ENCODE data around the gene CD52. TPM values are rescaled to one million over a fixed set of nuclear protein-coding genes. Genes with fewer than 3 reads are reported as not detected.

The CD52 gene
- total and polyA plus RNA-seq, 2 of the 13 experiments (the other 11 are each of a cell fraction or from before 2014, with no cell fraction given) = 0.32 TPM; not detected in 1

DNA sequence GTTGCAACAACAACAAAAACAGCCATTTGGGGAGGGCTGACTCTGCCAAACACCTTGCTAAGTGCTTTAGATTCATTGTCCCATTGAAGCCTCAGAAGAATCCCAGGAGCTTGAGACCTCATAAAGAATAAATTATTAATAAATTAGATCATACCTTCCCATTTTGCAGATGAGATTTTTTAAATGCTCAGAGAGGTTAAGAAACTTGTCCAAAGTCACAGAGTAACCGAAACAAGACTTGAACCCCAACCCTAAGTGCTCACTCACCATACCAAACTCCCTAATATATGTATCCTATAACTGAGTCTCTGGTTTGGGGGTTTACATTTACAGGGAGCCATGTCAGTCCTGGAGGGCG, 32.6 kb downstream of the CD52 start (continued):
- TF ChIP-seq ZNF761 (CRISPR knock-in tag; conservative IDR thresholded peaks at IDR 0.05) (no peak), ZC3H4 (CRISPR knock-in tag; IDR thresholded peaks at IDR 0.05; ENCODE audit: borderline replicate concordance) (no peak), PHF20 (CRISPR knock-in tag; IDR thresholded peaks at IDR 0.05) (no peak), ZNF230 (CRISPR knock-in tag; IDR thresholded peaks at IDR 0.05) (no peak), ZNF749 (CRISPR knock-in tag; IDR thresholded peaks at IDR 0.05; ENCODE audit: borderline replicate concordance) (no peak), NCOA1 (CRISPR knock-in tag; IDR thresholded peaks at IDR 0.05) (peak; percentile 78; the same call in 1 of the 2 replicates), NKX3-1 (CRISPR knock-in tag; IDR thresholded peaks at IDR 0.05) (0 out of 2 replicates have a peak, but pooled peaks have one; percentile 11), SSRP1 (CRISPR knock-in tag; IDR thresholded peaks at IDR 0.05) (no peak), CHD4 (IDR thresholded peaks at IDR 0.05; ENCODE audit: borderline replicate concordance, low read length) (0 out of 2 replicates have a peak, but pooled peaks have one; percentile 49), ISL2 (CRISPR knock-in tag; IDR thresholded peaks at IDR 0.05) (no peak), STAG1 (CRISPR knock-in tag; IDR thresholded peaks at IDR 0.05) (0 out of 2 replicates have a peak, but pooled peaks have one; percentile 0)
- TF ChIP-seq, protein P1, sequence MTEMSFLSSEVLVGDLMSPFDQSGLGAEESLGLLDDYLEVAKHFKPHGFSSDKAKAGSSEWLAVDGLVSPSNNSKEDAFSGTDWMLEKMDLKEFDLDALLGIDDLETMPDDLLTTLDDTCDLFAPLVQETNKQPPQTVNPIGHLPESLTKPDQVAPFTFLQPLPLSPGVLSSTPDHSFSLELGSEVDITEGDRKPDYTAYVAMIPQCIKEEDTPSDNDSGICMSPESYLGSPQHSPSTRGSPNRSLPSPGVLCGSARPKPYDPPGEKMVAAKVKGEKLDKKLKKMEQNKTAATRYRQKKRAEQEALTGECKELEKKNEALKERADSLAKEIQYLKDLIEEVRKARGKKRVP (CRISPR knock-in tag; IDR thresholded peaks at IDR 0.05) = no peak
- TF ChIP-seq, protein P2, sequence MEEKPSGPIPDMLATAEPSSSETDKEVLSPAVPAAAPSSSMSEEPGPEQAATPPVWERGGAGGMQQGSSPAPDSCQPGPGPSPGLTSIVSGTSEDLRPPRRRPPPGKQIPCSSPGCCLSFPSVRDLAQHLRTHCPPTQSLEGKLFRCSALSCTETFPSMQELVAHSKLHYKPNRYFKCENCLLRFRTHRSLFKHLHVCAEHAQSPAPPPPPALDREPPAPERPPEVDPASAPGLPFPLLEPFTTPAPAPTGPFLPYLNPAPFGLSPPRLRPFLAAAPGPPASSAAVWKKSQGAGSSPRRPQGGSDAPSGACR (CRISPR knock-in tag; IDR thresholded peaks at IDR 0.05) = peak; percentile 43; the same call in 1 of the 2 replicates
- TF ChIP-seq, protein P3, sequence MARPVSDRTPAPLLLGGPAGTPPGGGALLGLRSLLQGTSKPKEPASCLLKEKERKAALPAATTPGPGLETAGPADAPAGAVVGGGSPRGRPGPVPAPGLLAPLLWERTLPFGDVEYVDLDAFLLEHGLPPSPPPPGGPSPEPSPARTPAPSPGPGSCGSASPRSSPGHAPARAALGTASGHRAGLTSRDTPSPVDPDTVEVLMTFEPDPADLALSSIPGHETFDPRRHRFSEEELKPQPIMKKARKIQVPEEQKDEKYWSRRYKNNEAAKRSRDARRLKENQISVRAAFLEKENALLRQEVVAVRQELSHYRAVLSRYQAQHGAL (CRISPR knock-in tag; IDR thresholded peaks at IDR 0.05; ENCODE audit: not compliant biosample characterization) = no peak
- TF ChIP-seq, protein P4, sequence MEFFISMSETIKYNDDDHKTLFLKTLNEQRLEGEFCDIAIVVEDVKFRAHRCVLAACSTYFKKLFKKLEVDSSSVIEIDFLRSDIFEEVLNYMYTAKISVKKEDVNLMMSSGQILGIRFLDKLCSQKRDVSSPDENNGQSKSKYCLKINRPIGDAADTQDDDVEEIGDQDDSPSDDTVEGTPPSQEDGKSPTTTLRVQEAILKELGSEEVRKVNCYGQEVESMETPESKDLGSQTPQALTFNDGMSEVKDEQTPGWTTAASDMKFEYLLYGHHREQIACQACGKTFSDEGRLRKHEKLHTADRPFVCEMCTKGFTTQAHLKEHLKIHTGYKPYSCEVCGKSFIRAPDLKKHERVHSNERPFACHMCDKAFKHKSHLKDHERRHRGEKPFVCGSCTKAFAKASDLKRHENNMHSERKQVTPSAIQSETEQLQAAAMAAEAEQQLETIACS (CRISPR knock-in tag; IDR thresholded peaks at IDR 0.05) = no peak
- TF ChIP-seq, protein P5, sequence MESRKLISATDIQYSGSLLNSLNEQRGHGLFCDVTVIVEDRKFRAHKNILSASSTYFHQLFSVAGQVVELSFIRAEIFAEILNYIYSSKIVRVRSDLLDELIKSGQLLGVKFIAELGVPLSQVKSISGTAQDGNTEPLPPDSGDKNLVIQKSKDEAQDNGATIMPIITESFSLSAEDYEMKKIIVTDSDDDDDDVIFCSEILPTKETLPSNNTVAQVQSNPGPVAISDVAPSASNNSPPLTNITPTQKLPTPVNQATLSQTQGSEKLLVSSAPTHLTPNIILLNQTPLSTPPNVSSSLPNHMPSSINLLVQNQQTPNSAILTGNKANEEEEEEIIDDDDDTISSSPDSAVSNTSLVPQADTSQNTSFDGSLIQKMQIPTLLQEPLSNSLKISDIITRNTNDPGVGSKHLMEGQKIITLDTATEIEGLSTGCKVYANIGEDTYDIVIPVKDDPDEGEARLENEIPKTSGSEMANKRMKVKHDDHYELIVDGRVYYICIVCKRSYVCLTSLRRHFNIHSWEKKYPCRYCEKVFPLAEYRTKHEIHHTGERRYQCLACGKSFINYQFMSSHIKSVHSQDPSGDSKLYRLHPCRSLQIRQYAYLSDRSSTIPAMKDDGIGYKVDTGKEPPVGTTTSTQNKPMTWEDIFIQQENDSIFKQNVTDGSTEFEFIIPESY (CRISPR knock-in tag; IDR thresholded peaks at IDR 0.05) = no peak
- TF ChIP-seq, protein P6, sequence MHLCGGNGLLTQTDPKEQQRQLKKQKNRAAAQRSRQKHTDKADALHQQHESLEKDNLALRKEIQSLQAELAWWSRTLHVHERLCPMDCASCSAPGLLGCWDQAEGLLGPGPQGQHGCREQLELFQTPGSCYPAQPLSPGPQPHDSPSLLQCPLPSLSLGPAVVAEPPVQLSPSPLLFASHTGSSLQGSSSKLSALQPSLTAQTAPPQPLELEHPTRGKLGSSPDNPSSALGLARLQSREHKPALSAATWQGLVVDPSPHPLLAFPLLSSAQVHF (CRISPR knock-in tag; IDR thresholded peaks at IDR 0.05) = 0 out of 2 replicates have a peak, but pooled peaks have one; percentile 21

Measured in HepG2 (cell line).